ENCODE results near the gene KRTAP10-5.

KRTAP10-5 gene

GRCh38 chr21:44549525-44550211 lies 30.7 kb downstream of the KRTAP10-5 start:
- DNase-seq (ENCODE audit: low spot score): no peak

GRCh38 chr21:44548922-44549321 lies 31.5 kb downstream of the KRTAP10-5 start:
- no peak for DNase-seq (ENCODE audit: low spot score)

- DNase-seq (ENCODE audit: low spot score): no peak
Observed at GRCh38 chr21:44548381-44548780, 32.0 kb downstream of the KRTAP10-5 start.

GRCh38 chr21:44547656-44548331 lies 32.6 kb downstream of the KRTAP10-5 start:
- DNase-seq (ENCODE audit: low spot score): no peak

GRCh38 chr21:44544566-44544965 lies 35.8 kb downstream of the KRTAP10-5 start:
- DNase-seq (ENCODE audit: low spot score): no peak

GRCh38 chr21:44542716-44543115 lies 37.7 kb downstream of the KRTAP10-5 start:
- DNase-seq (ENCODE audit: low spot score): no peak

GRCh38 chr21:44540741-44541288 lies 39.6 kb downstream of the KRTAP10-5 start:
- DNase-seq (ENCODE audit: low spot score): no peak

GRCh38 chr21:44539991-44540666 lies 40.3 kb downstream of the KRTAP10-5 start, which contains the start of gene KRTAP10-1:
Gene KRTAP10-1 (minus strand): TSS chr21:44540195. CDS start chr21:44540150, 45 bp downstream.
- no peak for DNase-seq (ENCODE audit: low spot score)

GRCh38 chr21:44539046-44539445 lies 41.4 kb downstream of the KRTAP10-5 start:
- no peak for DNase-seq (ENCODE audit: low spot score)

GRCh38 chr21:44537930-44538911 lies 42.2 kb downstream of the KRTAP10-5 start:
- no peak for DNase-seq (ENCODE audit: low spot score)

GRCh38 chr21:44535963-44536362 lies 44.4 kb downstream of the KRTAP10-5 start:
- DNase-seq (ENCODE audit: low spot score): no peak

GRCh38 chr21:44534688-44535087 lies 45.7 kb downstream of the KRTAP10-5 start:
- DNase-seq (ENCODE audit: low spot score): no peak

- no peak for DNase-seq (ENCODE audit: low spot score)
Observed at GRCh38 chr21:44533891-44534627, 46.3 kb downstream of the KRTAP10-5 start.

- DNase-seq (ENCODE audit: low spot score): no peak
Observed at GRCh38 chr21:44533121-44533890, 47.1 kb downstream of the KRTAP10-5 start.

GRCh38 chr21:44532712-44533111 lies 47.7 kb downstream of the KRTAP10-5 start:
- no peak for DNase-seq (ENCODE audit: low spot score)

- no peak for DNase-seq (ENCODE audit: low spot score)
Observed at GRCh38 chr21:44531606-44532564, 48.5 kb downstream of the KRTAP10-5 start.

GRCh38 chr21:44530903-44531605 lies 49.4 kb downstream of the KRTAP10-5 start:
- no peak for DNase-seq (ENCODE audit: low spot score)
